Measurements from ENCODE around the gene CLEC5A.
"Not testable (repeated sequence)": the region's sequence is repeated elsewhere in the genome, so short reads cannot be mapped to it uniquely, and the experiment has no call there.

CLEC5A gene

GRCh38 chr7:141916099-141916498, 30.7 kb downstream of the CLEC5A start, which contains the start of gene OR9A4:
Gene OR9A4 (plus strand): TSS chr7:141916399. CDS start chr7:141918876, 2,477 bp downstream.
- no peak within 1 kb of the TSS for H3K4me3 ChIP-seq (ENCODE audit: low read depth, low read length)
- no peak for TF ChIP-seq CTCF (IDR thresholded peaks at IDR 0.05; ENCODE audit: low read depth, low read length)
- H3K36me3 ChIP-seq = no peaks in the 10 kb centered on the region
- no peak within 1 kb of the TSS for H3K27ac ChIP-seq
- no peak for DNase-seq
- no peaks in the 10 kb centered on the region for H3K9me3 ChIP-seq (ENCODE audit: severe bottlenecking)
- no peaks in the 10 kb centered on the region for H3K27me3 ChIP-seq (ENCODE audit: insufficient read depth, low read depth, severe bottlenecking)

GRCh38 chr7:141915565-141915964, 31.2 kb downstream of the CLEC5A start:
- Histone ChIP-seq H3K4me3 (ENCODE audit: low read depth, low read length) (no peak overlapping the region), H3K27ac (no peak overlapping the region), H3K36me3 (no peaks in the 10 kb centered on the region), H3K27me3 (ENCODE audit: insufficient read depth, low read depth, severe bottlenecking) (no peaks in the 10 kb centered on the region), H3K9me3 (ENCODE audit: severe bottlenecking) (no peaks in the 10 kb centered on the region)
- no peak for DNase-seq
- TF ChIP-seq CTCF (IDR thresholded peaks at IDR 0.05; ENCODE audit: low read depth, low read length) = no peak

- Histone ChIP-seq H3K9me3 (ENCODE audit: severe bottlenecking) (no peaks in the 10 kb centered on the region), H3K4me3 (ENCODE audit: low read depth, low read length) (no peak overlapping the region), H3K36me3 (no peaks in the 10 kb centered on the region), H3K27me3 (ENCODE audit: insufficient read depth, low read depth, severe bottlenecking) (no peaks in the 10 kb centered on the region), H3K27ac (no peak overlapping the region)
- DNase-seq = no peak
- TF ChIP-seq CTCF (IDR thresholded peaks at IDR 0.05; ENCODE audit: low read depth, low read length) = no peak
Measured at GRCh38 chr7:141911391-141911790, 35.4 kb downstream of the CLEC5A start.

GRCh38 chr7:141906285-141906684, 40.5 kb downstream of the CLEC5A start:
- Histone ChIP-seq H3K4me3 (ENCODE audit: low read depth, low read length) (no peak overlapping the region), H3K27me3 (ENCODE audit: insufficient read depth, low read depth, severe bottlenecking) (no peaks in the 10 kb centered on the region), H3K36me3 (no peaks in the 10 kb centered on the region), H3K9me3 (ENCODE audit: severe bottlenecking) (no peaks in the 10 kb centered on the region), H3K27ac (no peak overlapping the region)
- no peak for TF ChIP-seq CTCF (IDR thresholded peaks at IDR 0.05; ENCODE audit: low read depth, low read length)
- DNase-seq = no peak

GRCh38 chr7:141899366-141899765, 47.4 kb downstream of the CLEC5A start:
- DNase-seq; H3K9me3 ChIP-seq (ENCODE audit: severe bottlenecking); H3K36me3 ChIP-seq; H3K27ac ChIP-seq; H3K4me3 ChIP-seq (ENCODE audit: low read depth, low read length); H3K27me3 ChIP-seq (ENCODE audit: insufficient read depth, low read depth, severe bottlenecking): not testable (repeated sequence)

- DNase-seq = no peak
- Histone ChIP-seq H3K36me3 (no peaks in the 10 kb centered on the region), H3K4me3 (ENCODE audit: low read depth, low read length) (no peak overlapping the region), H3K9me3 (ENCODE audit: severe bottlenecking) (no peaks in the 10 kb centered on the region), H3K27me3 (ENCODE audit: insufficient read depth, low read depth, severe bottlenecking) (no peaks in the 10 kb centered on the region), H3K27ac (no peak overlapping the region)
- TF ChIP-seq CTCF (IDR thresholded peaks at IDR 0.05; ENCODE audit: low read depth, low read length) = no peak
Measured at GRCh38 chr7:141891336-141891735, 55.4 kb downstream of the CLEC5A start.

All from WERI-Rb-1 (cell line).